Stimulated activated CD4-positive, alpha-beta T cell treated with anti-CD3 and anti-CD28 coated beads, Interleukin-1b, Interleukin-23, amount 100 ng/mL, for 4 hours (primary cell): ENCODE results near the gene KCNAB2.

ENCODE experiments used
- DNase-seq, 2 donors: peaks; one replicate each; pipeline ENCODE4 v3.0.0-alpha.2; 2020; ENCODE audit warnings: low read depth in 2 of 2

The KCNAB2 gene

GRCh38 chr1:6045561-6045960 is at the start of gene KCNAB2:
Gene KCNAB2, plus strand, starts transcription at chr1:6045888. Its CDS starts 5,649 bp downstream, at chr1:6051537.
- no peak for DNase-seq

GRCh38 chr1:5996641-5997270 is 48.9 kb upstream of the KCNAB2 start:
- DNase-seq, result no peak

DNA sequence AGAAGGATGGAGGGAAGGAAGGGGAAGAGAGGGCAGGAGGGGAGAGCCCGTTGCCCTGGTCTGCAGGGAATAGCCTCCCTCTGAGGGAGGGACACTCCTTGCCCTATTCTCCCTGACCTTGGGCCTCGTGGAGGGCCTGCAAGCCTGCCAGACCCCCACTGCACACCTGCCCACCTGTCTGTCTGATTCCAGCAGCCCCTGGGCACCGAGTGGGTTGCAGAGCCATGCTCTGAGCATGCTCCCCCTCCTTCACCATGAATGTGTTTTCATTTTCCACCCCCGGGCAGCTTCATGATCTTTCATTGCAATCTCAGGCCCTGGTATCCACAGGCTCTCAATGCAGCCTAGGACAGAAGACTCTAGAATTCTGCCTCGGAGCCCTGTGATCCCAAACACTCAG is 48.4 kb upstream of the KCNAB2 start:
- no peak for DNase-seq

- DNase-seq, result no peak
Measured at GRCh38 chr1:5998051-5998905, 47.4 kb upstream of the KCNAB2 start.

GRCh38 chr1:5998906-5999301 is 46.8 kb upstream of the KCNAB2 start:
- DNase-seq, result no peak

- no peak for DNase-seq
Measured at GRCh38 chr1:5999711-6000443, 45.8 kb upstream of the KCNAB2 start.

DNA sequence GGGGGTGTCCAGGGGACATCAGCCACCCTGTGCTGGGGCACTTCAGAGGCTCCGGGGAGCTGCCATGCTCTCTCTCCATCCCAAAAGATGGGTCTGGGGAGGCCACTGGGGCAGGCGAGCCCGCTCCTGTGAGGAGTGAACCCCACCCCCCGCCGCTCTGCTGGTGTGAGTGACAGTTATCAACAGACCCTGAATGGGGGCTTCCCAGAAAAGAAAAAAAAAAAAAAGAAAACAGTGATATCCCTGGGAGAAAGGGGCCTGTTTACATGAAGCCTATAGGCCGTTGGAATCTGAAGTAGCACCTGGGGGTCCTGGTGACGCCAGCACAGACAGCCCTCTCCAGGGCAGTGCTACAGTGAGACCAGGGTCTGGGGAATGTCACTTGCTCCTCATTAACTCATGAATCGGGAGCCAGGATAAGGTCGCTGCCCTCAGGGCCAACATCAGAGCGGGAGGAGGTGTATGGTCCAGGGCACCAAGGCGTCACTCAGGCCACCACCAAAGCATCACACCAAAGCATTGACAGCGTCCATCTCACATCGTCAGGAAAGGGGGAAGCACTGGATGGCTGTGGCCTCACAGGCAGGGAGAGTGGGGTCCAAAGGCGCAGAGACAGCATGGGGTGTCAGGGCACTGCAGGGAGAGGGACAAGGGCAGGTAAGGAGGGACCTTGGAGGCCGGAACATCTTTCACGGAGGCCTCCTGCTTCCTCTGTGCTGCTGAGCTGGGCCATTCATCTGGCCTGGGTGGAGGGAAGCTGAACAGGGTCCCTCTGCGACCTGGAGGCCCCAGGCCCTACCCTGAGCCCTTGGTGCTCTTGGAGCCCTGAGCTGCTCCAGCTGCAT is 45.0 kb upstream of the KCNAB2 start:
- DNase-seq, result no peak

- DNase-seq, result no peak
Measured at GRCh38 chr1:6001992-6002576, 43.6 kb upstream of the KCNAB2 start.

DNA sequence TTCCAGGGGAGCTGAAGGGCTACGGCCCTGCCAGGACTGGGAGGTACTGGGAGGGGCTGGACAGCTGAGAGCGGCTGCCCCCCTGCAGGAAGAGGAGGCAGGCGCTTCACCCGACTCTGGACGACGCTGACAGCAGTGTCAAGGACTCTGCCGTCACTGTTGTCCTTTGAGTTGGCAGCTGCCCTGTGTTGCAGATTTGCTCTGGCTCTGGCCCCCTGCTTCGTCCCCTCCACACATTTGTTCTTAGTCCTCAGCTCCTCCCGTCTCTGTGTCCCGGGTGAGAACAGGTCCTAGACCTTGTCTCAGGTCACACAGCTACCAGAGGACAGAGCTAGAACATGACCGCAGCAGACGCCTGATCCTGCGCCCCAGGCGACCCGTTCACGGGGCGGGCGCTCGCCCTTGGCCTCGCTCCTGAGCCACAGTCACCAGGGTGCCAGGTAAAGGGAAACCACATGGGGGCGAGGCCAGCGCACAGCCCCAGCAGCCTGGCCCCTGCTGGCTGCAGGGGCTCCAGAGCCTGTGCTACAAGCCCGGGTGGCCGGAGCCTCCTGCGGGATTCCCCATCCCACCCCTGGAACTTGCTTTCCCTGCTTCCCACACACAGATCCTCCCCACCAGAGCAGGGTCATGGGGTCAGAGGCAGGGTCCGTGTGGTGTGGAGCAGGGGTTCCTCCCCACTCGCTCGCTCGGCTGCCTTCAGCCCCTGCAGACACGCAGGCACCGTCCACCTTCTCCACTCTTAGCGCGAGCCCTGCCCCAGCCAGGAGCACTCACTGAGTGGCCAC is 42.8 kb upstream of the KCNAB2 start:
- no peak for DNase-seq

DNA sequence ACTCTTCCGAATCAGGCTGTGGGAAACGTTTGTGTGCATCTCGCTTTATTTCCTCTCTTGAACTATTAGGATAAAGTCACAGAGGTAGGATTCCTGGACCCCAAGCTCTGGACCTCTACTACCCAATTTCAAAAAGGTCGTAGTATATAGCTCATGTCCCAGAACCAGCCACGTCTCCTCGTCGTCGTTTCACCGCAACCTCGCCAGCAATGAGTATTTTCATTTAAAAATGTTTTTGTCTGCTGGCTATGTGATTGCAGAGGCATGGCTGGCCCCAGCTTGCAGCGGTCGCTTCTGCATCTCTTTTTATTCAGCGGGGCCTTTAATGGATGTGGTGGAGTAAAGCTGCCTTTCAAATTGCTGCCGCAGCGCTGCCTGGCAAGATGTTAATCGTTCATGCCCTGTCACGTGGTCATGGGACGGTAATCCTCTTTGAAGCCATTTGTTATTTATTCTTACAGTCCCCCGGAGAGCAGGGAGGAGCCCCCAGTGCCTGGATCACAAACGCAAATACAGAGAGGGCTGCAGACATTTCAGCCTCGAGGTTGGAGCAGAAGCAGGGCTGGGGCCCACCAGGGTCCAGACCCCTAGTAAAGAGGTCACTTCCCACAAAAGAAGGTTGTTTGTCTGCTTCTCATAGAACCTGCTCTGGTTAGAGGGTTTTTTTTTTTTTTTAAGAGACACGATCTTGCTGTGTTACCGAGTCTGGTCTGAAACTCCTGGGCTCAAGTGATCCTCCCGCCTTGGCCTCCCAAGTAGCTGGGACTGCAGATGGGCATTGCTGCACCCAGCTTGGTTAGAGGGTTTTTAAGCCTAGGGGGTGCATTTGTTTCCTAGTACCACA is 41.9 kb upstream of the KCNAB2 start:
- DNase-seq, result no peak

- no peak for DNase-seq
Measured at GRCh38 chr1:6004412-6005123, 41.1 kb upstream of the KCNAB2 start.

DNA sequence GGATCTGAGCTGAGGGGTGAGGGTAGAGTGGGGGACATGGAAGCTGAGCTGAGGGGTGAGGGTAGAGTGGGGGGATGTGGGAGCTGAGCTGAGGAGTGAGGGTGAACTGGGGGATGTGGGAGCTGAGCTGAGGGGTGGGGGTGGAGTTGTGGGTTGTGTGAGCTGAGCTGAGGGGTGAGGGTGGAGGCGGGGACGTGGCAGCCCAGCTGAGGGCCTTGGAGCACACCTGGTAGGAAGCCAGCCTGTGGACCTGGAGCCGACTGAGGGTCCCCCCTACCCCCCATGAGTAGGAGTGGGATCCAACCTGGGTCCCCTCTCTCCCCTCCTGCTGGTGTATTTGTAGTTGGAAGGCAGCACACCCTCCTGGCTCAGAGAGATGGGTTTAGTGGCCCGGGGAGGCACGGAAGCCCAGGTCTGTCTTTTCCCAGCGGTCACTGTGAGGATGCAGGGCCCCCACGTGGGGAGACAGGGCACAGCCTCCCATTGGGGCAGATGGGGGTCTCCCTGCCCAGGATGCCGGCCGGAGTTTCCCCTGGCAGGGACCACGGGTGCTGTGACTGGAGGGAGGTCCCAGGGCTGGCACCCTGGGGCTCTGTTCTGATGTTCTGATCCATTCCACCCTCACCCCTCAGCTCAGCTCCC is 40.3 kb upstream of the KCNAB2 start:
- no peak for DNase-seq

DNA sequence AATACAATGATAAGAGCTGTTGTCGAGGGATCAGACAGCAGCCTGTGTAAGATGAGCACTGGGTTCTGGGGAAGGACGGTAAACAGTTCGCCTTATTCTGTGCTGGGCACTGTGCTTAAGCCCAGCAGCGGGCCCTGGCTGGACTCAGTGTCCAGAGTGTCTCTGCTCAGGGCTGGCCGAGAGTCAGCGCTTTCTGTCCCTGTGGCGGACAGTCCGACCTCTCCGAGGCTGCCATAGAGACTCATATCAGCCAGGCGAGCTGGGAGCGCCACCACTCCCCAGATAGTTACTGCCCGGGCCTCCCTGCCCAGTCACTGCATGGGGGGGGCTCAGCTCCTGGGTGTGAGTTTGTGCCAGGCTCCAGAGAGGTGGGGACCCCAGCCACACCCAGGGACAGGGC is 38.8 kb upstream of the KCNAB2 start:
- no peak for DNase-seq

GRCh38 chr1:6007318-6008083 is 38.2 kb upstream of the KCNAB2 start:
- no peak for DNase-seq

DNA sequence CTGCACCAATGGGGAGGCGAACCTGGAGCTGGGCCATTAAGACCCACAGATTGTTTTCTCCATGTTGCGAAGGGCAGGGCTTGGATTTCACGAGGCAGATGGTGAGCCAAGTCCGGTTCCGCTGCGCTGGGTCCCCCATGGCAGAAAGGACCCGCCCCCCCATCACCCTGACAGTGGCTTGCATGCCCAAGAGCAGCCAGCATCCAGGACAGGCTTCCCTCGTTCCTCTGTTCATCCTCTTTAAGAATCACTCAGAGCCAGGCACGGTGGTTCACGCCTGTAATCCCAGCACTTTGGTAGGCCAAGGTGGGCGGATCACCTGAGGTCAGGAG is 37.6 kb upstream of the KCNAB2 start:
- no peak for DNase-seq

DNA sequence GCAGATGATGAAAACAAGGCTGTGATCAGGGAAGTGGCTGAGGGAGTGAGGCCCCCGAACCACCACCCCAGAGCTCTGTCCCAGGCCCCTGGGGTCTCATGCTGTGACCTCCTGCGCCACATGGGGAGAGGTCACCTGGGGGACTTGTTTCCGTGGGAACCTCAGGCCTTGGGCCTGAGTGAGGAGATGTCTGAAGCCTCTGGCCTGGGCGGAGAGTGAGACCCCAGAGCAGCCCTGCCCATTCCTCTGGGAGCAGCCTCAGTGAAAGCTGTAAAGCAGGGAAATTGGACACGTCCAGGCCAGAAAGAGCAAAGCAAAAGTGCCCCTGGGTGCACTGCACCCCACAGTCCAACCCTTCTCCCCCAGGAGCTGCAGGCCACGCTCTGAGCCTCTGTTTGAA is 37.0 kb upstream of the KCNAB2 start:
- DNase-seq, result no peak

DNA sequence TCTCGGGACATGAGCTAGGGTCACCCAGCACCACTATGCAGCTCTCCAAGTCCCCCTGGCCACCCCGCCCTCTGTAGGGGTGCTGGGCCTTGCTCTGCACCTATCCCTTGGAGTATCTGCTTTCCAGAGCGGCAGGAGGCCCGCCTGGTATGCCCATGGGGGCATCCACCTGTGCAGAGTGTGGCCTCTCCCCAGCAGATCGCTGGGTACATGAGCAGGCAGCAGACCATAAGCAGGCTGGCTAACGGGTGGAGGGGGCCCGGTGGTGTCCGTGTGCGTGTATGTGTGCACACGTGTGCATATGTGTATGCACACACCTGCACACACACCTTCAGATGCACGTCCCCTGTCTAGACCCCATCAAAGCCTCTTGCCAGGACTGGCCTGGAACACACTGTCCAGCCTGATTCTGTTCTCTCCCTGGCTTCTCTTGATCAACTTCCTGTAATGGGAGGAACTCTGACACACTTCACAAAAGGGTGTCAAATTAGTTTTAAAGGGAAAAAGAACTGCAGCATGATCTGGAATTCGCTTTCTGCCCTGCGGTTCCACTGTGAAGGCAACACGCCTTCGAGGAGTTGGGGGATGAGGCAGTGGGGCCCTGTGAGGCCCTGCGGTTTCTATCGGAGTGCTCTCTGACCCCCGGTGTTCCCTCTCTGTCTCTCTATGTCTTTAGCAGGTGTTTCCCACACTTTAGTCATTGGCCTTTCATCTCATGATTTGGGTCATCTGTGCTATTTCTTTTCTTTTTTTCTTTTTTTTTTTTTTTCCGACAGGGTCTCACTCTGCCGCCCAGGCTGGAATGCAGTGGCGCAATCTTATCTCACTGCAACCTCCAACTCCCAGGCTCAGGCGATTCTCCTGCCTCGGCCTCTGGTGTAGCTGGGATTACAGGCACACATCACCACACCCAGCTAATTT is 36.3 kb upstream of the KCNAB2 start:
- DNase-seq, result no peak
